SJCRH30 (cell line): ENCODE data around the gene SH3BGRL2. TPM values are rescaled to one million over a fixed set of nuclear protein-coding genes. Genes with fewer than 3 reads are reported as not detected.

Experiments used
- DNase-seq, 2 experiments: peaks; one replicate each; pipeline ENCODE4 v3.0.0-alpha.2; 2015 to 2020
- H3K27ac ChIP-seq: fragments of 250-450 bp; sonication (Bioruptor Pico); 2 replicates; pipeline ENCODE4 v1.5.1; 2020; ENCODE audit warnings: mild to moderate bottlenecking, moderate library complexity
- H3K27me3 ChIP-seq: fragments of 250-450 bp; sonication (Bioruptor Pico); 2 replicates; pipeline ENCODE4 v1.5.1; 2020; ENCODE audit warnings: mild to moderate bottlenecking, moderate library complexity
- H3K36me3 ChIP-seq: fragments of 250-450 bp; sonication (Bioruptor Pico); 2 replicates; pipeline ENCODE4 v1.5.1; 2020; ENCODE audit warnings: mild to moderate bottlenecking, moderate library complexity
- H3K4me1 ChIP-seq: fragments of 250-450 bp; sonication (Bioruptor Pico); 2 replicates; pipeline ENCODE4 v1.5.1; 2020; ENCODE audit warnings: mild to moderate bottlenecking, moderate library complexity
- H3K4me3 ChIP-seq: fragments of 250-450 bp; sonication (Bioruptor Pico); 2 replicates; pipeline ENCODE4 v1.5.1; 2020; ENCODE audit warnings: mild to moderate bottlenecking, moderate library complexity
- H3K9me3 ChIP-seq: fragments of 250-450 bp; sonication (Bioruptor Pico); replicated peaks from 2 replicates; pipeline ENCODE4 v1.5.1; 2020; ENCODE audit warnings: mild to moderate bottlenecking, moderate library complexity
- total RNA-seq: library from RNA; depleted of rRNA; stranded (reverse); fragments of >200 nt; shearing (Covaris generic); gene quantifications from 2 replicates; pipeline ENCODE4 v1.2.3, GENCODE V29; 2014

Gene SH3BGRL2
- total RNA-seq, 1 experiment from 2014 or later, result 9.0 TPM

DNA sequence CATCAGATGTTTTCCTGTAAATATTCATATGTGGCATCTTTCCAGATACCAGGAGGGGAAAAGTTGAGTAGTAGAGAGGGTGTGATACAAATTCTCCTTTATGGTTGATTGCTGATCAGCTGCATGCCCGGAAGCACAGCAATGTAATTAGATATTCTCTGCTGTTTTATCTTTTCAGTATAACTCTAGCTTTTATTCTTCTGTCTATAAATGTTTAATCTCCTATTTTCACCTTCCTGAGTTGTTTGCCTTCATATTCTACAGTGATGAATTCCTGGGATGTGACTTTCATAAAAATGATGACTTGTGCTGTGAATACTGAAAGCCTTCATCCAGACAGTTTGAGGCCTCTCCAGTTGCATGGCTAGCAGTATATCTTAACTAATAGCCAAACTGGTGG is 53.7 kb downstream of the SH3BGRL2 start:
- H3K27ac ChIP-seq, result no peak overlapping the region
- no peaks in the 10 kb centered on the region; the same call in 1 of the 2 replicates for H3K9me3 ChIP-seq
- DNase-seq, result no peak
- H3K4me1 ChIP-seq, result no peaks in the 10 kb centered on the region
- H3K4me3 ChIP-seq, result no peak overlapping the region
- H3K36me3 ChIP-seq, result no peaks in the 10 kb centered on the region
- H3K27me3 ChIP-seq, result no peaks in the 10 kb centered on the region

GRCh38 chr6:79686707-79687309 is 55.7 kb downstream of the SH3BGRL2 start:
- no peaks in the 10 kb centered on the region for H3K36me3 ChIP-seq
- no peaks in the 10 kb centered on the region for H3K27me3 ChIP-seq
- H3K27ac ChIP-seq, result no peak overlapping the region
- no peaks in the 10 kb centered on the region for H3K4me1 ChIP-seq
- DNase-seq, result no peak
- H3K4me3 ChIP-seq, result no peak overlapping the region
- H3K9me3 ChIP-seq, result no peaks in the 10 kb centered on the region; the same call in 1 of the 2 replicates

- Histone ChIP-seq H3K4me3 (no peak overlapping the region), H3K27ac (no peak overlapping the region), H3K27me3 (no peaks in the 10 kb centered on the region), H3K4me1 (no peaks in the 10 kb centered on the region), H3K9me3 (no peaks in the 10 kb centered on the region; the same call in 1 of the 2 replicates), H3K36me3 (no peaks in the 10 kb centered on the region)
- no peak for DNase-seq
These were observed 56.6 kb downstream of the SH3BGRL2 start for GRCh38 chr6:79687759-79688158.

DNA sequence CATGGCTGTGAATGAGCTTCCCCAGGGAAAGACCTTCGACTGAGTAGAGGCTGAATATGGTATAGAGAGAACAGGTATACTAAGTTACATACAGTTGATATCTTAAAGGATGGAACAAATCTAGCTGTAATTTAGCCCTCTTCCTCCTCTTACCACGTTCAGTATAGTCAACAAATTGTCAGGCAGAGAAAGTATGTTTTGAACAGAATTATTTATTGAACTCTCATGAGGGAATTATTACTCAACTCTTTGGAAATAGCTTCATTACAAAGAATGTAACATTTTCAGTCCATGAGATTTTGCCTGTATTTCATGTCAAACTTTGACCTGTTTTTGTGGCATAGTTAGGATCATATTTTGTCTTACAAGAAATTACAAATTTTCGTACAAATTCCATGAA is 63.0 kb downstream of the SH3BGRL2 start:
- Histone ChIP-seq H3K9me3 (no peaks in the 10 kb centered on the region), H3K4me1 (no peaks in the 10 kb centered on the region), H3K27ac (no peak overlapping the region), H3K27me3 (no peaks in the 10 kb centered on the region), H3K36me3 (no peaks in the 10 kb centered on the region), H3K4me3 (no peak overlapping the region)
- DNase-seq, result no peak

- no peak for DNase-seq
- no peak overlapping the region for H3K4me3 ChIP-seq
These were observed 63.7 kb downstream of the SH3BGRL2 start for GRCh38 chr6:79694623-79695343.

DNA sequence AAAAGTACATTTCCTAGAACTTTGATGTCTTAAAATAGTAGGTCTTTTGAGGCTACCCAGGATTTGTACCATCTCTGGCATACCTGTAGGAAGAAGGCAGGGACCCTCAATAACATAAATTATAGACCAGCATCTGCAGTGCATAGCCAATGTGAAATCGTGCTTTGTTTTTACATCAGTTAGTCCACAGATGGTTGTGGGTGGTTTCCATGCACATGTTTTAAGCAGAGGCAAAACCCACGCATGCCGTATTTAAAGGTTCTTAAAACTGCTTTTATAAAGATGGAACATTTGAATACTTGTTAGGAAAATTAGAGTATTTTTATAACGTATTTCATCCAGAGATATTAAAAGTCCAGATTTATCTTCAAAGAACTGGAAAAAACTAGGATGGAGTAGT is 66.3 kb downstream of the SH3BGRL2 start:
- Histone ChIP-seq H3K36me3 (no peaks in the 10 kb centered on the region), H3K4me3 (no peak overlapping the region), H3K27me3 (no peaks in the 10 kb centered on the region), H3K4me1 (no peaks in the 10 kb centered on the region), H3K27ac (no peak overlapping the region), H3K9me3 (no peaks in the 10 kb centered on the region)
- no peak for DNase-seq

More at GRCh38 chr6:79694623-79695343, 63.7 kb downstream of the SH3BGRL2 start:
- H3K9me3 ChIP-seq, result no peaks in the 10 kb centered on the region
- no peaks in the 10 kb centered on the region for H3K4me1 ChIP-seq
- no peaks in the 10 kb centered on the region for H3K36me3 ChIP-seq
- no peaks in the 10 kb centered on the region for H3K27me3 ChIP-seq
- H3K27ac ChIP-seq, result no peak overlapping the region

GRCh38 chr6:79699606-79700005 is 68.5 kb downstream of the SH3BGRL2 start:
- Histone ChIP-seq H3K9me3 (no peaks in the 10 kb centered on the region), H3K36me3 (no peaks in the 10 kb centered on the region), H3K27ac (no peak overlapping the region), H3K4me1 (no peaks in the 10 kb centered on the region), H3K27me3 (no peaks in the 10 kb centered on the region), H3K4me3 (no peak overlapping the region)
- DNase-seq, result no peak

- H3K27me3 ChIP-seq, result no peaks in the 10 kb centered on the region
- DNase-seq, result no peak
- H3K36me3 ChIP-seq, result no peaks in the 10 kb centered on the region
- no peak overlapping the region for H3K4me3 ChIP-seq
- no peaks in the 10 kb centered on the region for H3K4me1 ChIP-seq
- no peak overlapping the region for H3K27ac ChIP-seq
- H3K9me3 ChIP-seq, result no peaks in the 10 kb centered on the region
These were observed 71.6 kb downstream of the SH3BGRL2 start for GRCh38 chr6:79702691-79703090.

- H3K4me3 ChIP-seq, result no peak overlapping the region
- no peaks in the 10 kb centered on the region for H3K36me3 ChIP-seq
- no peaks in the 10 kb centered on the region for H3K27me3 ChIP-seq
- H3K9me3 ChIP-seq, result no peaks in the 10 kb centered on the region
- no peak overlapping the region for H3K27ac ChIP-seq
- no peak for DNase-seq
- H3K4me1 ChIP-seq, result no peaks in the 10 kb centered on the region
These were observed 73.1 kb downstream of the SH3BGRL2 start for GRCh38 chr6:79704200-79704599.

- no peak for DNase-seq
- H3K27ac ChIP-seq, result no peak overlapping the region
These were observed 74.4 kb downstream of the SH3BGRL2 start for GRCh38 chr6:79705456-79705995.

GRCh38 chr6:79706527-79706926 is 75.4 kb downstream of the SH3BGRL2 start:
- no peak for DNase-seq
- Histone ChIP-seq H3K9me3 (no peaks in the 10 kb centered on the region), H3K4me3 (no peak overlapping the region), H3K36me3 (no peaks in the 10 kb centered on the region), H3K27ac (no peak overlapping the region), H3K27me3 (no peaks in the 10 kb centered on the region), H3K4me1 (no peaks in the 10 kb centered on the region)

More at GRCh38 chr6:79705456-79705995, 74.4 kb downstream of the SH3BGRL2 start:
- H3K36me3 ChIP-seq, result no peaks in the 10 kb centered on the region
- H3K4me1 ChIP-seq, result no peaks in the 10 kb centered on the region
- no peaks in the 10 kb centered on the region for H3K27me3 ChIP-seq
- H3K4me3 ChIP-seq, result no peak overlapping the region
- H3K9me3 ChIP-seq, result no peaks in the 10 kb centered on the region

DNA sequence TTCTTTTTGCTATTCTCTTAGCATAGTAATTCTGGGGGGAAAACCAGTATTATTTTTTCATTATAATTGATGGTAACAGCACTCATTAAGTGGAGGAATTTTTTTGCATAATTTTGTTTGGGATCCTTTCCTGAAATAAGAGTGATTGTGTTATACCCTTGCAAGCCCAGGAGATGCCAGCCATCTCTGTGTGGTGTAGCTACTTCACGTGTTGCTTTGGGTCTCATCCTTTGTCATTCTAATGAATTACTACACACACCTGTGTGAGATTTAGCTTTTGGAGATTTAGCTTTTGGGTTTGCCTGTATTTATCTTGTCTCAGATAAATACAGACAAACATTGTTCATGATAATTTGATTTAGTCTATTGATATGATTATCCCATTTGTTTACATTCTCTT is 76.5 kb downstream of the SH3BGRL2 start:
- Histone ChIP-seq H3K9me3 (no peaks in the 10 kb centered on the region), H3K4me1 (no peaks in the 10 kb centered on the region), H3K27ac (no peak overlapping the region), H3K36me3 (no peaks in the 10 kb centered on the region), H3K27me3 (no peaks in the 10 kb centered on the region), H3K4me3 (no peak overlapping the region)
- DNase-seq, result no peak

GRCh38 chr6:79708095-79708791 is 77.1 kb downstream of the SH3BGRL2 start:
- DNase-seq, result no peak

GRCh38 chr6:79710127-79710526 is 79.0 kb downstream of the SH3BGRL2 start:
- Histone ChIP-seq H3K4me3 (no peak overlapping the region), H3K36me3 (no peaks in the 10 kb centered on the region), H3K9me3 (no peaks in the 10 kb centered on the region), H3K4me1 (no peaks in the 10 kb centered on the region), H3K27me3 (no peaks in the 10 kb centered on the region), H3K27ac (no peak overlapping the region)
- no peak for DNase-seq

More at GRCh38 chr6:79708095-79708791, 77.1 kb downstream of the SH3BGRL2 start:
- H3K27ac ChIP-seq, result no peak overlapping the region
- H3K36me3 ChIP-seq, result no peaks in the 10 kb centered on the region
- H3K4me1 ChIP-seq, result no peaks in the 10 kb centered on the region
- no peaks in the 10 kb centered on the region for H3K9me3 ChIP-seq
- no peaks in the 10 kb centered on the region for H3K27me3 ChIP-seq
- H3K4me3 ChIP-seq, result no peak overlapping the region

GRCh38 chr6:79711167-79711566 is 80.0 kb downstream of the SH3BGRL2 start:
- Histone ChIP-seq H3K27me3 (no peaks in the 10 kb centered on the region), H3K4me3 (no peak overlapping the region), H3K27ac (no peak overlapping the region), H3K36me3 (no peaks in the 10 kb centered on the region), H3K9me3 (no peaks in the 10 kb centered on the region), H3K4me1 (no peaks in the 10 kb centered on the region)
- no peak for DNase-seq
